ENCODE data around the gene POLR2J. TPM values are rescaled to one million over a fixed set of nuclear protein-coding genes. Genes with fewer than 3 reads are reported as not detected.
A peak's percentile ranks its signal among the peaks of the same experiment; 100 is the strongest.
"Not testable (repeated sequence)": the region's sequence is repeated elsewhere in the genome, so short reads cannot be mapped to it uniquely, and the experiment has no call there.

POLR2J gene
- total RNA-seq = 10 to 100 TPM; 51.0 to 63.0 (median 58.8) TPM
- 176 TPM for polyA plus RNA-seq
- long read RNA-seq, donor 1, transcript POLR2J-201 (4 exons, 932 nt) = major isoform, 56 of 62 reads
- long read RNA-seq, donor 1, partial matches to known transcripts = 2 of 62 reads
- long read RNA-seq, donor 1, other reads (novel, unspliced or antisense) = 4 of 62 reads
- long read RNA-seq, donor 2, transcript POLR2J-201 (4 exons, 932 nt) = major isoform, 59 of 79 reads
- long read RNA-seq, donor 2, partial matches to known transcripts = 15 of 79 reads
- long read RNA-seq, donor 2, other reads (novel, unspliced or antisense) = 5 of 79 reads
- long read RNA-seq, donor 3, transcript POLR2J-201 (4 exons, 932 nt) = major isoform, 23 of 33 reads
- long read RNA-seq, donor 3, partial matches to known transcripts = 5 of 33 reads
- long read RNA-seq, donor 3, other reads (novel, unspliced or antisense) = 5 of 33 reads
- long read RNA-seq, donor 4, transcript POLR2J-201 (4 exons, 932 nt) = major isoform, 34 of 44 reads
- long read RNA-seq, donor 4, partial matches to known transcripts = 9 of 44 reads
- long read RNA-seq, donor 4, other reads (novel, unspliced or antisense) = 1 of 44 reads

GRCh38 chr7:102478314-102479208, at the start of gene POLR2J:
Gene POLR2J (minus strand): TSS chr7:102478922. CDS start chr7:102478860, 62 bp downstream.
- H3K4me3 ChIP-seq (ENCODE audit: low read length); H3K4me1 ChIP-seq (ENCODE audit: control insufficient read depth, insufficient read depth, low read length); intact Hi-C loops (cut with DNase I); H3K9me3 ChIP-seq (ENCODE audit: control insufficient read depth, low read length); H3K27ac ChIP-seq (ENCODE audit: low read length); H3K27me3 ChIP-seq (ENCODE audit: control insufficient read depth, insufficient read depth): not testable (repeated sequence)
- peak; percentile 72 to 97 (median 95) for DNase-seq
- ATAC-seq = peak; percentile 94 to 96
- under 1% methylated on average over 43 of the region's 72 CpGs for WGBS

GRCh38 chr7:102527822-102528793, 49.4 kb upstream of the POLR2J start:
- H3K9me3 ChIP-seq (ENCODE audit: control insufficient read depth, low read length); H3K4me1 ChIP-seq (ENCODE audit: control insufficient read depth, insufficient read depth, low read length); H3K27me3 ChIP-seq (ENCODE audit: control insufficient read depth, insufficient read depth); intact Hi-C loops (cut with DNase I); H3K4me3 ChIP-seq (ENCODE audit: low read length); H3K27ac ChIP-seq (ENCODE audit: low read length): not testable (repeated sequence)
- peak in 1 of 3 donors; percentile 6 for DNase-seq
- peak; percentile 10 to 35 for ATAC-seq
- 100% methylated on average over 4 of the region's 13 CpGs for WGBS

- H3K9me3 ChIP-seq (ENCODE audit: control insufficient read depth, low read length); H3K4me3 ChIP-seq (ENCODE audit: low read length); H3K4me1 ChIP-seq (ENCODE audit: control insufficient read depth, insufficient read depth, low read length); intact Hi-C loops (cut with DNase I); H3K27me3 ChIP-seq (ENCODE audit: control insufficient read depth, insufficient read depth); H3K27ac ChIP-seq (ENCODE audit: low read length): not testable (repeated sequence)
- peak; percentile 7 to 19 for ATAC-seq
- peak in 2 of 3 donors; percentile 16 for DNase-seq
- WGBS = 80% methylated on average over 1 of the region's 8 CpGs
Measured at GRCh38 chr7:102527182-102527581, 48.5 kb upstream of the POLR2J start.

- 71% methylated on average over 1 of the region's 2 CpGs for WGBS
- intact Hi-C loops (cut with DNase I); H3K4me1 ChIP-seq (ENCODE audit: control insufficient read depth, insufficient read depth, low read length); H3K4me3 ChIP-seq (ENCODE audit: low read length); H3K9me3 ChIP-seq (ENCODE audit: control insufficient read depth, low read length); H3K27ac ChIP-seq (ENCODE audit: low read length); H3K27me3 ChIP-seq (ENCODE audit: control insufficient read depth, insufficient read depth): not testable (repeated sequence)
- ATAC-seq (peak in 1 of 2 donors; percentile 7), DNase-seq (peak in 2 of 3 donors; percentile 28 to 44)
Measured at GRCh38 chr7:102524803-102525202, 46.1 kb upstream of the POLR2J start.

GRCh38 chr7:102520797-102521196, 42.1 kb upstream of the POLR2J start:
- H3K4me1 ChIP-seq (ENCODE audit: control insufficient read depth, insufficient read depth, low read length); H3K27ac ChIP-seq (ENCODE audit: low read length); ATAC-seq; H3K9me3 ChIP-seq (ENCODE audit: control insufficient read depth, low read length); intact Hi-C loops (cut with DNase I); DNase-seq; H3K4me3 ChIP-seq (ENCODE audit: low read length); H3K27me3 ChIP-seq (ENCODE audit: control insufficient read depth, insufficient read depth): not testable (repeated sequence)
- no CpG with 5 or more reads among the region's 5 CpGs for WGBS

GRCh38 chr7:102517550-102518147, 38.9 kb upstream of the POLR2J start, which contains the start of gene RASA4B:
Gene RASA4B (minus strand): TSS chr7:102517777. CDS start chr7:102517710, 67 bp downstream.
- intact Hi-C loops (cut with DNase I); H3K9me3 ChIP-seq (ENCODE audit: control insufficient read depth, low read length); H3K27ac ChIP-seq (ENCODE audit: low read length); H3K4me1 ChIP-seq (ENCODE audit: control insufficient read depth, insufficient read depth, low read length); H3K27me3 ChIP-seq (ENCODE audit: control insufficient read depth, insufficient read depth): not testable (repeated sequence)
- ATAC-seq = peak; percentile 96 to 97
- peak in 2 of 3 donors; percentile 60 to 79 for DNase-seq
- H3K4me3 ChIP-seq (ENCODE audit: low read length) = peak within 1 kb of the TSS; percentile 44
- WGBS = 0% methylated on average over 23 of the region's 61 CpGs

- H3K4me1 ChIP-seq (ENCODE audit: control insufficient read depth, insufficient read depth, low read length); DNase-seq; intact Hi-C loops (cut with DNase I); H3K4me3 ChIP-seq (ENCODE audit: low read length); ATAC-seq; H3K27me3 ChIP-seq (ENCODE audit: control insufficient read depth, insufficient read depth); H3K9me3 ChIP-seq (ENCODE audit: control insufficient read depth, low read length); H3K27ac ChIP-seq (ENCODE audit: low read length): not testable (repeated sequence)
- WGBS = no CpG with 5 or more reads among the region's 10 CpGs
Measured at GRCh38 chr7:102516951-102517350, 38.2 kb upstream of the POLR2J start.

GRCh38 chr7:102515889-102516288, 37.2 kb upstream of the POLR2J start:
- intact Hi-C loops (cut with DNase I); DNase-seq; H3K27ac ChIP-seq (ENCODE audit: low read length); H3K9me3 ChIP-seq (ENCODE audit: control insufficient read depth, low read length); H3K4me1 ChIP-seq (ENCODE audit: control insufficient read depth, insufficient read depth, low read length); H3K4me3 ChIP-seq (ENCODE audit: low read length); H3K27me3 ChIP-seq (ENCODE audit: control insufficient read depth, insufficient read depth): not testable (repeated sequence)
- ATAC-seq = peak in 1 of 2 donors; percentile 3
- no CpG with 5 or more reads among the region's 3 CpGs for WGBS

GRCh38 chr7:102514881-102515721, 36.4 kb upstream of the POLR2J start:
- DNase-seq = peak in 1 of 3 donors; percentile 14
- H3K27me3 ChIP-seq (ENCODE audit: control insufficient read depth, insufficient read depth); H3K9me3 ChIP-seq (ENCODE audit: control insufficient read depth, low read length); intact Hi-C loops (cut with DNase I); H3K27ac ChIP-seq (ENCODE audit: low read length); H3K4me1 ChIP-seq (ENCODE audit: control insufficient read depth, insufficient read depth, low read length); H3K4me3 ChIP-seq (ENCODE audit: low read length): not testable (repeated sequence)
- 14% methylated on average over 2 of the region's 15 CpGs for WGBS
- ATAC-seq = peak; percentile 5 to 17

All from right cardiac atrium (tissue), 5 donors.